GM21528 (cell line): ENCODE results near the gene PFKM.
"Not testable (repeated sequence)": the region's sequence is repeated elsewhere in the genome, so short reads cannot be mapped to it uniquely, and the experiment has no call there.

ENCODE experiments used
- ATAC-seq: cut with Tn5 transposase; IDR thresholded peaks from one replicate; pipeline ENCODE4 v1.9.1; 2021; ENCODE audit warnings: mild to moderate bottlenecking, moderate library complexity; ENCODE audit not compliant: unreplicated experiment, low FRiP score

PFKM gene

GRCh38 chr12:48110691-48111311 is 8.4 kb upstream of the PFKM start:
- no peak for ATAC-seq

DNA sequence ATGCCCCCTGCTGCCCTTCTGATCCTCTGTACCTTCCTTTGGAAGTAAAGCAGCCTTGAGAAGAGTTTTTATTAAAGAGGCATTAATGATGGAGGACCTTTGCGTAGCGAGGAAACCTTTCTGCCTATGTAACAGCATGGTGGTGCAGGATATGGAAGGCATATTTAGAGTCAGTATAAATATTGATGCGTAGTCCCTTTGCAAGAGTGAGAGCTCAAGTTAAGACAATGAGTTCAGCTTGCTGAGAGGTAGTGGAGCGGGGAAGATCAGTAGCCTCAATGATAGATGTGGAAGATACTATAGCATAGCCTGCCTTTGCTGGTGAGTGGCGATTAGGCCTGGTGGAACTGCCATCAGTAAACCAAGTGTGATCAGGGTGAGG is 7.9 kb upstream of the PFKM start:
- not testable (repeated sequence) for ATAC-seq

DNA sequence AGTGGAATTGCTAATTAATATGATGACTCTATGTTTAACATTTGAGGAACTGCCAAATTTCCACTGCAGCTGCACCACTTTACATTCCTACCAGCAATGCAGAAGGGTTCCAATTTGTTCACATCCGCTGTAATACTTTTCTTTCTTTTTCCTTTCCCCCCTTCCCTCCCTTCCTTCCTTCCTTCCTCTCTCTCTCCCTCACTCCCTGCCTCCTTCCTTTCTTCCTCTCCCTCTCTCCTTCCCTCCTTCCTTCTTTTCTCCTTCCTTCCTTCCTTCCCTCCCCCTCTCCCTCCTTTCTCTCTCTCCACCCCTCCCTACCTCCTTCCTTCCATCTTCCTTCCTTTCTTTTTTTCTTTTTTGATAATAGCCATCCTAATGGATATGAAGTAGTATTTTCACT is 3.2 kb upstream of the PFKM start:
- no peak for ATAC-seq

DNA sequence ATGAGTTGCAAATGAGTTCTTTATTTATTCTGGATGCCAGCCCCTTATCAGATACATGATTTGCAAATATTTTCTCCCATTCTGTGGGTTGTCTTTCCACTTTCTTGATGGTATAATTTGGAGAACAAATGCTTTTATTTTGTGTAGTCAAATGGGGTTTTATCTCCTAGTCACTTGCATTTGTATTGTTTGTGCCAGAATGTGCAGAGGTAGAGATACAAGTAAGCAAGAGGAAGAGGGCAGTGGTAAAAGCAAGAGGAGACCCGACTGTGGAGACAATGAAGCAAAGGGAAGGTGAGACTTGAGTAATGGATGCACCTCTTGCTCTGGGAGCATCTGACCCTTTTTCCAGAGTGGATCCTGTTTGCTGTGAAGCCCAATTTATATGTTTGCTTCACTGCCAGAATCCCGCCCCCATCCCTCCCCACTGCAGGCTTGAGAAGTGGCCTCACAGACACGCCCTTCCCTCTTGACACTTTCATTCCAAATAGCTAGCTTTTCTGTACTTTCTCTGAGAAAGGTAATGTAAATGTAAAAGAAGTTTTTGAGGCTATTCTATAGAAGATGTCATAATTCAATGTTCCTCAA is 786 bp upstream of the PFKM start:
- no peak for ATAC-seq

- no peak for ATAC-seq
These were observed 651 bp downstream of the PFKM start for GRCh38 chr12:48119834-48120195.

DNA sequence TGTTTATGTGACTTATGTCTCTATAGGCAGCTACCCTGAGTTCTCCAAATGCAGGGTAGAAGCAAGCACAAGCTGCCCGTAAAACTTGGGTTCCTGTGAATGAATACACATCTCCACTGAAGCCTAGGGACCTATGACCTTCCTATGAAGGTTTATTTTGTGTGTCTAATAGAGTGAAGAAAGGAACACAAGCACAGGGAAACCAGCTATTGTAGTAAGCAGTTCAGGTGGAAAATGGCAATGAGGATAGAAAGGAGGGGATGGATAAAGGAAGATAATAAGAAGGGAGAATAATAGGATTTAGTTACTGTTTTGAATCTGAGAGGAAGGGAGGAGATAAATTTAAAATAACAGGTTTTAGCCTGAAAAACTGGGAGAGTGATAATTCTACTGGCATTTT is 2.4 kb downstream of the PFKM start:
- no peak for ATAC-seq

GRCh38 chr12:48122065-48122834 is 3.1 kb downstream of the PFKM start:
- ATAC-seq = no peak

DNA sequence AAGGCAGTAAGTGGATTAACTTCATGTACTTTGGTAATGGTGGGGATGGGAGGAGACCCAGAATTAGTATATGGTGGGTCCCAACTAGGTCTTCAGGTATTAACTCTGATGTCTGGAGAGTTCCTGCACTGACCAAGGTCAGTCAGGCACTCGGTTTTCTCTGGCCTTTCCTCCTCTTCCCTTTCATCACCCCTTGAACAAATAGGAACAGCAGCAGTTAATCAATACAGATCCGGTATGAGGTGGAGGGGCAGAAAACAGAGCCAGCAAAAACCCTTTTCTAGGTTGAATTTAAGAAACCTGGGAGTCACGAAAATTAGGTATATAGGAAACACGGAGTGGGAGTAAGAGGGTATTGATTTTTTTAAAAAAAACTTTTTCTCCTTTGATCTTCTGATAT is 4.0 kb downstream of the PFKM start:
- ATAC-seq = no peak

DNA sequence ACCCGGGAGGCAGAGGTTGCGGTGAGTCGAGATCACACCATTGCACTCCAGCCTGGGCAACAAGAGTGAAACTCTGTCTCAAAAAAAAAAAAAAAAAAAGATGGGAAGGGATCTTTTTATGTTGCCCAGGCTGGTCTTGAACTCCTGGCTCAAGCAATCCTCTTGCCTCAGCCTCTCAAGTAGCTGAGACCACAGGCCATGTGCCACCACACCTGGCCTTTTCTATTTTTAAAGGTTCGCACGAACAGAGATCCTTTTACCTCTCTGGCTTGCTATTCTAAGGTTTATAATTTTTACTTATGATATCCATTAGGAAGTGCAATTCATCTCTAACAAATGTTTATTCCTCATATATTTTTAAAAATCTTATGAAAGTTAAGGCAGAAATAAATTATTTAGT is 6.4 kb downstream of the PFKM start:
- ATAC-seq = not testable (repeated sequence)

DNA sequence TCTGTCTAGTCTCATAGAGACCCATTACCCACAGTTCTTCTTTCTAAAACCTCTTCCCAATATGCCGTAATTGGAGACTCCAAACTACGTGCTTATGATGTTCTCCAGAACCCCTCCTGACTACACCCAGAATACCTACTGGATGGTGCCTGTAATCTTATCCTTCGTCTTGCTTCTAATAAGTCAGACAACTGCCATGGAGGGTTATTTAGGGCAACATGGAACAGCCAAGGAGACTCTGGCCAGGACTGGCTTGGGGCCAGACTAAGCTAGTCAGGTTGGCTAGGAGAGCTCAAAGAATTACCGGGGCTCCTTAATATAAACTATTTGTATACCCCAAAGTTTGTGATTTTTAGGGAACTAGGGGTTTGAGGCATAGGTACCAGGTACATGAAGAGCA is 6.8 kb downstream of the PFKM start:
- no peak for ATAC-seq

DNA sequence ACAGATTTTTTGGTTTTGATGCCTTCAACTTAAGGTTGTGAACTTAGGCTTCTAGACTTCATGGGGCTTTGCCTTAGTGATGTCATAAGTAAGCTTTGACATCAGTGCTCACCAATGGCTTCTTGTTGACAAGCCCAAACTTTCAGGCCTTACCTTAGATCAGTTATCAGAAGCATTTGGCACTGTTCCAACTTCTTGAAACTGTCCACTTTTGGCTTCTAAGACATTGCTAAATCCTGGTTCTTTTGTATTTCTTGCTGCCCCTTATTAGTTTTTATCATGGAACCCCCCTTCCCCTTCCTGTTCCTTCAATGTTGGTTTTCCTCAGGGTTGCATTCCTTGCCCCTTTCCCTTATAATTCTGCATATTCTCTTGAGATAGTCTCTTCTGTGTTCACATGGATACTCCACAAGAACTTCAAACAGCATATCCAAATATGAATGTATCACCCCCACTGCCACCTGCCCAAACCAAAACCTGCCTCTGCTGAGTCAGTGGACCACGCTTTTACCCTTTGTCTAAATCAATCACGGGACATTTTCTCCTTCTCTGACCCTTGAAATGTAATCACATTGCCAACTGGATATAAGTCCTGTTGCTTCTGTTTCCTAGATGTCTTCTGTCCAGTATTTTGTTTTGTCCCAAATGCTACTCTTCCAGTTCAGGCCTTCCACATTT is 7.9 kb downstream of the PFKM start:
- no peak for ATAC-seq

- no peak for ATAC-seq
These were observed 9.6 kb downstream of the PFKM start for GRCh38 chr12:48128800-48129199.

- no peak for ATAC-seq
These were observed 10.2 kb downstream of the PFKM start for GRCh38 chr12:48129376-48129775.

- ATAC-seq = no peak
These were observed 12.4 kb downstream of the PFKM start for GRCh38 chr12:48131517-48131916.

DNA sequence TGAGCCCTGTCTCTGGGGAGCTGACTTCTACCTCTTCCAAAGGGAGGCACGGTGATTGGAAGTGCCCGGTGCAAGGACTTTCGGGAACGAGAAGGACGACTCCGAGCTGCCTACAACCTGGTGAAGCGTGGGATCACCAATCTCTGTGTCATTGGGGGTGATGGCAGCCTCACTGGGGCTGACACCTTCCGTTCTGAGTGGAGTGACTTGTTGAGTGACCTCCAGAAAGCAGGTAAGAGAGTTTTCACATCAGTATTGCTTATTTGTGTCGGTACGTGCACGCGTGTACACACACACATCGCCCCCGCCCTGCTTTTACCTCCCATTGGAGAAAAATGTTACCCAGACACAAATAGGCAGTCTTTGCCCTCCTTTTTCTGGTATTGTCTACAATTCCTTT is 13.7 kb downstream of the PFKM start:
- no peak for ATAC-seq

GRCh38 chr12:48135027-48135426 is 15.9 kb downstream of the PFKM start:
- ATAC-seq = no peak

DNA sequence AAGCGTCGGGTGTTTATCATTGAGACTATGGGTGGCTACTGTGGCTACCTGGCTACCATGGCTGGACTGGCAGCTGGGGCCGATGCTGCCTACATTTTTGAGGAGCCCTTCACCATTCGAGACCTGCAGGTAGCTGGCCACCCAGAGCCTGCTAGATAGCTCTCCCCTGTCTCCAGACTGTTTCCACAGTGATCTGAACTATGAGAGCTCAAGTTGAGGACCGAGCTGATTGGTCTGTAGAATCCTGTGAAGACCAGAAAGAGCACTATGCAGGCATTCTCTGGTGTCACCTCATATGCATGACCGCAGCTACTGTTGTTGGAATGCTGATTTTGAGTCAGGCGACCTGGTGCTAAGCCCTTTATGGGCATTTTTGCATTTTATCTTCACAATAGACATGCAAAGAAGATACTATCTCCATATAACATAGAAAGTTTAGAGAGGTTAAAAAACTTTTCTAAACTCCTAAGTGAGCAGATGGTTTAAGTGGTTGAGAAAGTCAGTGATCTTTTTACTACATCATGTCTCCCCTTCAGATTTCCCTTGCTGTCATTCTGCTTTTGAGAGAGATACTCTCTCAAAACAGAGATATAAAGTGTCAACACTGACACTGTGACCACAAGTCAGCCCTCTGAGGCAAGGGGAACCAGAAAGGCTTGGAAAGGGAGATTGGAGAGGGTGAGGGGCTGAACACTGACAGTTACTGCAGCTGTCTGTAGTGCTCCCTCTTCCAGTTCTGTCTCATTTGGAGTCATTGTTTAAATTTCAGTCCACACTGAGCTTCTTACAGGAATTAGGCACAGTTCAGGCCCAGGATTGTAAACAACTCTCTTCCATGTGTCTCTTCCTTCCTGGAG is 23.9 kb downstream of the PFKM start:
- ATAC-seq = no peak

DNA sequence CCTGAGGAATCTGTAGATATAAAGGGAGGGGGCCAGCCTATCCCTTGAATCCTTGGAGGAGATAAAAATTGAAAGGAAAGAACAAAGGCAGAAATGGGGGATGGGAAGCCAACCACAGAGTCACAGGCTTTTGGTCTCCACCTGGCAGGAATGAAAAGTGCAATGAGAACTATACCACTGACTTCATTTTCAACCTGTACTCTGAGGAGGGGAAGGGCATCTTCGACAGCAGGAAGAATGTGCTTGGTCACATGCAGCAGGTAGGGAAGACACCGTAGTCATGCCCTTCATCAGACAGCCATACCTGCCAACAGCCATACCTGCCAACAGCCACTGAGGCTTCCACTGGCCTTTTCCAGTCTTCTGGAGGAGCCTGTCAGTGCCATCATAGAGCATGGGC is 24.7 kb downstream of the PFKM start:
- ATAC-seq = no peak

GRCh38 chr12:48145981-48146380 is 26.8 kb downstream of the PFKM start:
- ATAC-seq = no peak

DNA sequence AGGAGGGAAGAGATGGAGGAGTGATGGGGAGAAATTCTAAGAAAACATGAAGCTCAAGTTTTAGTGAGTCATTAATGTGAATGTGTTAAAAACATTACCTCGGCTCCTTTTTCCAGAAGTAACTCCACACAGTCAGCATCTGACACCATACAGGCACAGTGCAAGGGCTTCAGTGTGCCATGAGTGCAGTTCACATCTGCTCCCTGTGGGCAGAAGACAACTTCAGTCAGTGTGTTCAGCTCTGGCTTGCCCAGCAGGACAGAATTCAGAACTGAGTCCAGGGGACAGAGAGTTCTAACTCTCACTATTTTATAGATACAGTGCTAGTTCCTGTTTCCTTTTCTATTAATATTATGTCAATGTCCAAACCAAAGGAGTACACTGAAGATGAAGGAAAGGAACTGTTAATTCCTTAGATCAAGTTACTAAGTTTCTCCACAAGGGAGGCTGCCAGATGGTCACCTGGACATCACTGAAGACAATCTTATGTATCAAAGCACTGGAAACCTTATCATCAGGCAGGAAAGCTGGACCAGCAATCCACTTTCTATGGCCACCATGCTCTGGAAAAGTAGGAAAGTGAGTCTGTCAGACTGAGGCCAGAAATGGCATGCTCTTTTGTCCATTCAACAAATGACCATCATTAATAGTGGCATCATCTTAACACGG is 32.1 kb downstream of the PFKM start:
- no peak for ATAC-seq
